A673 (cell line): ENCODE measurements around the gene NFIC.

Experiments used
- CTCF ChIP-seq: fragments of 300-800, 200-600 bp; sonication (generic); conservative IDR thresholded peaks from 2 replicates; pipeline ENCODE4 v1.5.1; 2017; ENCODE audit warnings: low read depth, mild to moderate bottlenecking, antibody characterized with exemption, low read length, moderate library complexity, mixed read lengths
- EZH2 ChIP-seq: fragments of 200-600 bp; sonication (generic); IDR thresholded peaks from 2 replicates; pipeline ENCODE4 v1.6.1; 2017; ENCODE audit warnings: borderline replicate concordance, low read depth, mild to moderate bottlenecking, mixed read lengths, antibody characterized with exemption, low read length; ENCODE audit not compliant: poor library complexity, severe bottlenecking

GRCh38 chr19:3450796-3451411, 84.5 kb downstream of the NFIC start:
- TF ChIP-seq CTCF: no peak
- TF ChIP-seq EZH2: no peak
